SK-N-DZ (cell line): ENCODE results near the gene GAL3ST1.
"Not testable (repeated sequence)": the region's sequence is repeated elsewhere in the genome, so short reads cannot be mapped to it uniquely, and the experiment has no call there.

Experiments used
- DNase-seq: peaks from one replicate; pipeline ENCODE4 v3.0.0-alpha.2; 2015; ENCODE audit warnings: low spot score

Gene GAL3ST1

GRCh38 chr22:30564761-30565119 lies 9.7 kb downstream of the GAL3ST1 start:
- DNase-seq = no peak

- no peak for DNase-seq
These were observed 10.3 kb downstream of the GAL3ST1 start for GRCh38 chr22:30564045-30564760.

- DNase-seq = no peak
These were observed 12.1 kb downstream of the GAL3ST1 start for GRCh38 chr22:30562366-30562765.

GRCh38 chr22:30561402-30562189 lies 12.9 kb downstream of the GAL3ST1 start:
- DNase-seq = no peak

- DNase-seq = not testable (repeated sequence)
These were observed 13.7 kb downstream of the GAL3ST1 start for GRCh38 chr22:30560643-30561202.

- DNase-seq = no peak
These were observed 14.6 kb downstream of the GAL3ST1 start for GRCh38 chr22:30559889-30560288.

- no peak for DNase-seq
These were observed 17.2 kb downstream of the GAL3ST1 start for GRCh38 chr22:30557243-30557642.

- no peak for DNase-seq
These were observed 18.1 kb downstream of the GAL3ST1 start for GRCh38 chr22:30556388-30556787.

GRCh38 chr22:30555282-30556210 lies 18.9 kb downstream of the GAL3ST1 start:
- DNase-seq = no peak

- DNase-seq = no peak
These were observed 20.5 kb downstream of the GAL3ST1 start for GRCh38 chr22:30553971-30554370.

- no peak for DNase-seq
These were observed 21.7 kb downstream of the GAL3ST1 start for GRCh38 chr22:30552719-30553118.

GRCh38 chr22:30551813-30552212 lies 22.7 kb downstream of the GAL3ST1 start:
- not testable (repeated sequence) for DNase-seq

- no peak for DNase-seq
These were observed 27.3 kb downstream of the GAL3ST1 start for GRCh38 chr22:30547188-30547587.

GRCh38 chr22:30546616-30547015 lies 27.8 kb downstream of the GAL3ST1 start, which contains the start of gene SEC14L6:
Gene SEC14L6 (minus strand): TSS chr22:30546741. CDS start chr22:30546682, 59 bp downstream.
- no peak for DNase-seq

- DNase-seq = no peak
These were observed 31.7 kb downstream of the GAL3ST1 start for GRCh38 chr22:30542811-30543188.

GRCh38 chr22:30541961-30542810 lies 32.3 kb downstream of the GAL3ST1 start:
- DNase-seq = no peak

GRCh38 chr22:30541511-30541910 lies 33.0 kb downstream of the GAL3ST1 start:
- not testable (repeated sequence) for DNase-seq

- DNase-seq = no peak
These were observed 35.1 kb downstream of the GAL3ST1 start for GRCh38 chr22:30539368-30539767.

GRCh38 chr22:30538280-30538679 lies 36.2 kb downstream of the GAL3ST1 start:
- DNase-seq = no peak

- no peak for DNase-seq
These were observed 37.3 kb downstream of the GAL3ST1 start for GRCh38 chr22:30537083-30537731.
